GM23248 (cell line): ENCODE measurements around the gene NHLRC4. TPM values are rescaled to one million over a fixed set of nuclear protein-coding genes. Genes with fewer than 3 reads are reported as not detected.

Source experiments
- DNase-seq: peaks from one replicate; pipeline ENCODE4 v3.0.0-alpha.2; 2015
- H2AFZ ChIP-seq: fragments of 200-600 bp; sonication (generic); 2 replicates; pipeline ENCODE4 v1.6.1; 2016; ENCODE audit warnings: antibody characterized with exemption
- H3F3A ChIP-seq: fragments of 200-600 bp; sonication (generic); 2 replicates; pipeline ENCODE4 v1.6.1; 2016; ENCODE audit warnings: mild to moderate bottlenecking, antibody characterized with exemption, mixed run types; ENCODE audit not compliant: insufficient read depth
- H3K27ac ChIP-seq: fragments of 200-600 bp; sonication (generic); 2 replicates; pipeline ENCODE4 v1.5.1; 2016; ENCODE audit warnings: mild to moderate bottlenecking
- H3K27me3 ChIP-seq: fragments of 200-600 bp; sonication (generic); replicated peaks from 2 replicates; pipeline ENCODE4 v1.6.1; 2016; ENCODE audit warnings: mild to moderate bottlenecking; ENCODE audit not compliant: insufficient read depth
- H3K36me3 ChIP-seq: fragments of 200-600 bp; sonication (generic); 2 replicates; pipeline ENCODE4 v1.6.1; 2016; ENCODE audit warnings: low read depth, mild to moderate bottlenecking
- H3K4me1 ChIP-seq: fragments of 200-600 bp; sonication (generic); 2 replicates; pipeline ENCODE4 v1.6.1; 2016; ENCODE audit warnings: mild to moderate bottlenecking; ENCODE audit not compliant: insufficient read depth
- H3K4me2 ChIP-seq: fragments of 200-600 bp; sonication (generic); one replicate; pipeline ENCODE4 v1.6.1; 2016; ENCODE audit warnings: mild to moderate bottlenecking; ENCODE audit not compliant: unreplicated experiment
- H3K4me3 ChIP-seq: fragments of 200-600 bp; sonication (generic); 2 replicates; pipeline ENCODE4 v1.5.1; 2016; ENCODE audit warnings: mild to moderate bottlenecking
- H3K79me2 ChIP-seq: fragments of 200-600 bp; sonication (generic); 2 replicates; pipeline ENCODE4 v1.6.1; 2016; ENCODE audit warnings: mild to moderate bottlenecking; ENCODE audit not compliant: insufficient read depth
- H3K9ac ChIP-seq: fragments of 200-600 bp; sonication (generic); 2 replicates; pipeline ENCODE4 v1.6.1; 2016; ENCODE audit warnings: mild to moderate bottlenecking
- H3K9me2 ChIP-seq: fragments of 200-600 bp; sonication (generic); 2 replicates; pipeline ENCODE4 v1.6.1; 2016; ENCODE audit warnings: mixed run types, mild to moderate bottlenecking, moderate library complexity; ENCODE audit not compliant: insufficient read depth
- H3K9me3 ChIP-seq: fragments of 200-600 bp; sonication (generic); one replicate; pipeline ENCODE4 v1.6.1; 2017; ENCODE audit warnings: low read depth
- H4K20me1 ChIP-seq: fragments of 200-600 bp; sonication (generic); 2 replicates; pipeline ENCODE4 v1.6.0; 2016; ENCODE audit not compliant: insufficient read depth
- EZH2 ChIP-seq: fragments of 200-600 bp; sonication (generic); IDR thresholded peaks from 2 replicates; pipeline ENCODE4 v1.6.1; 2018; ENCODE audit warnings: antibody characterized with exemption, mild to moderate bottlenecking; ENCODE audit not compliant: insufficient read depth, poor library complexity, severe bottlenecking
- EZH2phosphoT487 ChIP-seq: fragments of 200-600 bp; sonication (generic); IDR thresholded peaks from 2 replicates; pipeline ENCODE4 v1.6.1; 2018; ENCODE audit warnings: antibody characterized with exemption, moderate library complexity, mild to moderate bottlenecking, low read depth; ENCODE audit not compliant: insufficient read depth
- WGBS, 2 experiments: methylation state at CpG; one replicate each; pipeline ENCODE4 v1.1.6; 2015 to 2017; ENCODE audit warnings: low lambda C conversion rate in 2 of 2, low coverage in 1 of 2; ENCODE audit errors: missing lambda C conversion rate in 2 of 2; 5-methylcytosine and 5-hydroxymethylcytosine counted together
- in situ Hi-C: fragments of 300-500 bp; cut with MboI; formaldehyde crosslinking; loops from 2 replicates; pipeline ENCODE4 v1.15.0; 2020
- polyA plus RNA-seq: library from polyadenylated mRNA; unstranded; fragments of >200 nt; fragmentation: Nextera tagmentation; extraction: Ambion mirVana; gene quantifications from 2 replicates; pipeline ENCODE4 v1.2.1, GENCODE V29; 2016
- total RNA-seq: library from RNA; depleted of rRNA; stranded (reverse); fragments of >200 nt; shearing (Covaris generic); gene quantifications from 2 replicates; pipeline ENCODE4 v1.2.3, GENCODE V29; 2014

NHLRC4 gene
- total and polyA plus RNA-seq, 2 experiments from 2014 or later = 0.11 to 0.20 TPM

GRCh38 chr16:577796-578195 lies 11.0 kb downstream of the NHLRC4 start:
- Histone ChIP-seq H3F3A (no peaks in the 10 kb centered on the region), H3K79me2 (peaks cover 4% of the 10 kb centered on the region; the same call in 1 of the 2 replicates), H3K4me1 (no peaks in the 10 kb centered on the region), H2AFZ (no peak overlapping the region), H3K36me3 (no peaks in the 10 kb centered on the region), H3K9me3 (no peaks in the 10 kb centered on the region), H3K27ac (no peak overlapping the region), H3K4me3 (no peak overlapping the region), H3K9me2 (no peaks in the 10 kb centered on the region), H4K20me1 (no peaks in the 10 kb centered on the region), H3K9ac (no peak overlapping the region), H3K4me2 (no peak overlapping the region), H3K27me3 (no peaks in the 10 kb centered on the region)
- in situ Hi-C loops = no loop called here
- DNase-seq = no peak
- TF ChIP-seq EZH2phosphoT487 = no peak
- 92 to 96% methylated on average over 12 to 13 of the region's 13 CpGs for whole genome bisulfite sequencing, 2 experiments

- no peak for TF ChIP-seq EZH2phosphoT487
- no peak for TF ChIP-seq EZH2
- Histone ChIP-seq H4K20me1 (no peaks in the 10 kb centered on the region), H3K9me2 (no peaks in the 10 kb centered on the region), H3K9me3 (no peaks in the 10 kb centered on the region), H3K4me1 (no peaks in the 10 kb centered on the region), H3F3A (no peaks in the 10 kb centered on the region), H3K27me3 (no peaks in the 10 kb centered on the region), H2AFZ (no peak overlapping the region), H3K9ac (no peak overlapping the region), H3K79me2 (no peaks in the 10 kb centered on the region), H3K27ac (no peak overlapping the region), H3K36me3 (no peaks in the 10 kb centered on the region), H3K4me3 (no peak overlapping the region), H3K4me2 (no peak overlapping the region)
- no peak for DNase-seq
- in situ Hi-C loops = no loop called here
- 89% methylated on average over 21 of the region's 24 CpGs for WGBS, 2 experiments
These were observed 11.5 kb downstream of the NHLRC4 start for GRCh38 chr16:578232-578869.

GRCh38 chr16:578870-579405 lies 12.1 kb downstream of the NHLRC4 start:
- TF ChIP-seq EZH2phosphoT487 (no peak), EZH2 (no peak)
- Histone ChIP-seq H3K27ac (no peak overlapping the region), H3K36me3 (no peaks in the 10 kb centered on the region), H2AFZ (no peak overlapping the region), H3F3A (no peaks in the 10 kb centered on the region), H3K4me3 (no peak overlapping the region), H4K20me1 (no peaks in the 10 kb centered on the region), H3K79me2 (no peaks in the 10 kb centered on the region), H3K27me3 (no peaks in the 10 kb centered on the region), H3K4me1 (no peaks in the 10 kb centered on the region), H3K9me2 (no peaks in the 10 kb centered on the region), H3K9me3 (no peaks in the 10 kb centered on the region), H3K9ac (no peak overlapping the region), H3K4me2 (no peak overlapping the region)
- in situ Hi-C loops = no loop called here
- DNase-seq = peak; percentile 78
- 52 to 57% methylated on average over 22 to 28 of the region's 34 CpGs for WGBS, 2 experiments

GRCh38 chr16:580141-580945 lies 13.5 kb downstream of the NHLRC4 start:
- DNase-seq = no peak

More at GRCh38 chr16:580141-580945, 13.5 kb downstream of the NHLRC4 start:
- Histone ChIP-seq H3K4me2 (no peak overlapping the region), H3K9me2 (no peaks in the 10 kb centered on the region), H3F3A (no peaks in the 10 kb centered on the region), H3K9ac (no peak overlapping the region), H3K27ac (no peak overlapping the region), H3K4me3 (no peak overlapping the region), H3K9me3 (no peaks in the 10 kb centered on the region), H3K79me2 (no peaks in the 10 kb centered on the region), H4K20me1 (no peaks in the 10 kb centered on the region), H3K27me3 (no peaks in the 10 kb centered on the region), H2AFZ (no peak overlapping the region), H3K4me1 (no peaks in the 10 kb centered on the region), H3K36me3 (no peaks in the 10 kb centered on the region)
- TF ChIP-seq EZH2phosphoT487 (no peak), EZH2 (no peak)
- in situ Hi-C loops = no loop called here
- 90 to 91% methylated on average over 25 to 27 of the region's 27 CpGs for WGBS, 2 experiments
